Midbrain (tissue), 1 donor: Measurements from ENCODE around the gene NETO1.

Source experiments
- DNase-seq: peaks from one replicate; lab custom pipeline; 2025; lab: John Stamatoyannopoulos, UW

NETO1 gene

GRCh38 chr18:72867746-72868584 lies at the start of gene NETO1:
Gene NETO1 (minus strand): TSS chr18:72867987. CDS start chr18:72867291, 696 bp downstream.
- no peak for DNase-seq

GRCh38 chr18:72910045-72910444 lies 42.3 kb upstream of the NETO1 start:
- no peak for DNase-seq

- no peak for DNase-seq
Observed at GRCh38 chr18:72908181-72908580, 40.4 kb upstream of the NETO1 start.

- DNase-seq, result no peak
Observed at GRCh38 chr18:72903033-72903432, 35.2 kb upstream of the NETO1 start.

GRCh38 chr18:72899338-72899737 lies 31.6 kb upstream of the NETO1 start:
- DNase-seq, result no peak

- DNase-seq, result no peak
Observed at GRCh38 chr18:72898870-72899269, 31.1 kb upstream of the NETO1 start.

- DNase-seq, result no peak
Observed at GRCh38 chr18:72895548-72895947, 27.8 kb upstream of the NETO1 start.

- no peak for DNase-seq
Observed at GRCh38 chr18:72878561-72878960, 10.8 kb upstream of the NETO1 start.

GRCh38 chr18:72878143-72878542 lies 10.4 kb upstream of the NETO1 start:
- DNase-seq, result no peak

GRCh38 chr18:72871091-72871490 lies 3.3 kb upstream of the NETO1 start:
- DNase-seq, result no peak

GRCh38 chr18:72869226-72870185 lies 1.7 kb upstream of the NETO1 start:
- no peak for DNase-seq

- DNase-seq, result no peak
Observed at GRCh38 chr18:72868585-72869225, 918 bp upstream of the NETO1 start.

GRCh38 chr18:72866901-72867745 lies 664 bp downstream of the NETO1 start:
- no peak for DNase-seq

- DNase-seq, result no peak
Observed at GRCh38 chr18:72866442-72866900, 1.3 kb downstream of the NETO1 start.

- DNase-seq, result no peak
Observed at GRCh38 chr18:72863754-72864153, 4.0 kb downstream of the NETO1 start.

GRCh38 chr18:72859088-72859487 lies 8.7 kb downstream of the NETO1 start:
- DNase-seq, result no peak

GRCh38 chr18:72849671-72850070 lies 18.1 kb downstream of the NETO1 start:
- no peak for DNase-seq

GRCh38 chr18:72848503-72849237 lies 19.1 kb downstream of the NETO1 start:
- no peak for DNase-seq

- no peak for DNase-seq
Observed at GRCh38 chr18:72847771-72848170, 20.0 kb downstream of the NETO1 start.

- DNase-seq, result no peak
Observed at GRCh38 chr18:72846736-72847533, 20.9 kb downstream of the NETO1 start.
